ENCODE data around the gene FGF14.
"Not testable (repeated sequence)": the region's sequence is repeated elsewhere in the genome, so short reads cannot be mapped to it uniquely, and the experiment has no call there.

FGF14 gene

DNA sequence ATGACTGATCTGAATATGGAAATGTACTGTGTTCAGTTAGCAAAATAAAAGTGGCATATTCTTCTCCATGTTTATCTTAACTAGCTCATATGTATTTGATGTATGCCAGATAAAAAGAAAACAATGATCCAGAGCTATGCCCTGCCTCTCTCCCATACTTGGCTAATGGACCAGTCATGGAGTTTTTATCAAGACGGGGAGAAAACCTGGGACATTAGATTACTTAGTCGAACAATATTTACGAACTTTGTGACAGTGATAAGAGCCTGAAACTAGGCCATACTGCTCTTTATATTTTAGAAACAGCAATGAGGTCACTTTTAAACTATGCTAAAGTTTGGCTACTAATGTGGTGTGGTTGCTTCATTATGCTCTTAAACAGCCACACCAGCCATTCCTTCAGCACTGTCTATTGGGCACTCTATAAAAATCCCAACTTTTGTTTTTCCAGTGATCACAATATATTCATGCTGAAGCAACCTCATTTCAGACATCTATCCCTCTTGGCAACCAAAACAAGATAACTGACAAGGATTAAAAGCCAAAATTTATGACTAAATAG, 265.0 kb downstream of the FGF14 start:
- DNase-seq (ENCODE audit: low read depth), result no peak

DNA sequence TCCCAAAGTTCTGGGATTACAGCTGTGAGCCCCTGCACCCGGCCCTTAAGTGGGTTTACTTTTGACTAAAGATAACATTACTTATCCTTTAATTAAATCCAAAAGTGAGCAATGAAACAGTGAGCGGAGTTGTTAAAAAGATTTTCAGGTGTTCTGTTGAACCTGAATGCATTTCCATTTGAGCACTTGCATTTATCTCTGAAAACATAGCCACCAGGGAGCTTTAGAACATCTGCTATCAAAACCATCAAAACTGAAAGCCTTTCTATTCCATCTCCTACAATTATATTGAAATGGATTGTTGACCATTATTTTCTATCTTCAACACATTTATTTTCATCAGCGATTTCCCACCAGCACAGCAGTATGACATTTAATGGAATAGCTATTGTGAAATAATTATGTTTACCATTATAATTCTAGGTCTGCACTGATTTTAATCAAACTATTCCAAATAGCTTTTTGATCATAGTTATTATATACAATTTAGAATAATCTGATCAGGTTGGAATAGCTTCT, 269.0 kb downstream of the FGF14 start:
- no peak for DNase-seq (ENCODE audit: low read depth)

DNA sequence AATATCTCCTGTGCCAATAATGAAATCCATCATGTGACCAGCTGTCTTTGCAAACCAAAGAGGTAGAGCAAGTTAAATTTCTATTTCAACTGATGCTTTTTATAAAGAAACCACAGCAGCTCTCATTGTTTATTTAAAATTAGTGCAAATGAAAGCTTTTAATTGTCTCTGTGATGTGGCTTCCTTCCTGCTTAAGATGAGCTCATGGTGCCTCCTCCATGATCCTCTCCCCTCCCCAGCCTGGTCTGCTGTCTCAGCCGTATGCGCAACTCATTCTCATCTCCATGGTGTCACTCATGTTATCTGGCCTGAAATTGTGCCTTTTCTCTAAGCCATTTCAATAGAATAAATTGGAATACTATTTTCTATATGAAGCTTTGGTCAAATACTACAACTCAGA, 270.6 kb downstream of the FGF14 start:
- no peak for DNase-seq (ENCODE audit: low read depth)

DNA sequence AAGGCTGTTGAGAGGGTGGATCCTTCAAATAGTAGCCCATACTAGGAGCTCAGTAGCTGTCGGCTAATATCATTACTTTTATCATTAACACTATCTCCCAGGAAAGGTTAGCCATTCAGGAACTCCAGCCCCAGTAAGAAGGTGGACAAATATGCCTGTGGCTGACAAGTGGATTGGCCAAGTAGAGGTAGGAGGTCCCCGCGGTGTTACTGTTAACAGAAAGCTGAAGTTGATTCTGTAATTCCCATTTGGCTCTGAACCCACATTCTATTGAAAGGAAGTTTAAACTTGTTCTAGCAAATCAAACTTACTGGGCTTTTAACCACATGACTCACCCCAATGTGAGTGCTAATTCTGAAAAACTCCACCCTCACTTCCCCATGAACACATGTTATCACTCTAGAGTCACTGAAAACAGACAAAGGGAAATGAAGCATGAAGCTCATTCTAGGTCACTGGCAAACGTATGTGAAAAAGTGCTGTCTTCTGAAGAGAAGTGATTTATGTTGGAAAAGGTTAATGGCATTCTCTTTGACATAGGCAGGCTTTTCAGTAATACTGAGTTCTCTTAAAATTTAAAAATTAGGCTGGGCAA, 273.5 kb downstream of the FGF14 start:
- DNase-seq (ENCODE audit: low read depth), result no peak

DNA sequence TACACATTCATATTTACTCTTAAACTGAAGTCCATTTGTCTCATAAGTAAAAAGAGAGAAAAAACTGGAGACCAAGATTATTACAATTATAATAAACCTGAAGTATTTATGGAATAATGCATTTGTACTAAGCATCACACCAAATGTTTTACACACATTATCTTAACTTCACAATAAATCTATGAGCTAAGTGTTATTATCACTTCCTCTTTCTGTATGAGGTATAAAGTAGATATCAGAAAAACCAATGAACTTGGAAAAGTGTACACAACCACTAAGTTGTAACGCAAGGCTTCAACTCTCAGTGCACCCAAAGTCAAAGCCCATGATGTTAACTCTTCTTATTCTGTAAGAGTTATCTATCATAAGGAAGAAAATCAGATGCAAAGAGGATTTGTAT, 274.7 kb downstream of the FGF14 start:
- DNase-seq (ENCODE audit: low read depth), result no peak

DNA sequence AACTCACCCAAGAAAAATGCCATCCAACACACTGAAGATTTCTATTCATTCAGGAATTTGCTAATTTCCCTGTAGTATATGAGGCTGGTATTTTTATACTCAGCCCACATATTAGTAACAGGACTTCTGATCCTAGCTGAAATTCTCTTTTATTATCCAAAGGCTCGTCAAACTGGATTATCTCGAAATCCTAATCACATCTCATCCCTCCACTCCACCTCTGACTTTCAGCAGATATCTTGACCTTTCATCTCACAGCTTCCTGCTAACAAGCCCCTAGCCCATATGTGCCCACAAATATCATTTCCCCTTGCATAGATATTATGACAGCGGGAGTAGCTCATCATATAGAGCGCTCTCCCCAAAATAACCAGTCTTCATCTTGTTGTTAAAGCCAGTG, 279.7 kb downstream of the FGF14 start:
- DNase-seq (ENCODE audit: low read depth), result no peak

DNA sequence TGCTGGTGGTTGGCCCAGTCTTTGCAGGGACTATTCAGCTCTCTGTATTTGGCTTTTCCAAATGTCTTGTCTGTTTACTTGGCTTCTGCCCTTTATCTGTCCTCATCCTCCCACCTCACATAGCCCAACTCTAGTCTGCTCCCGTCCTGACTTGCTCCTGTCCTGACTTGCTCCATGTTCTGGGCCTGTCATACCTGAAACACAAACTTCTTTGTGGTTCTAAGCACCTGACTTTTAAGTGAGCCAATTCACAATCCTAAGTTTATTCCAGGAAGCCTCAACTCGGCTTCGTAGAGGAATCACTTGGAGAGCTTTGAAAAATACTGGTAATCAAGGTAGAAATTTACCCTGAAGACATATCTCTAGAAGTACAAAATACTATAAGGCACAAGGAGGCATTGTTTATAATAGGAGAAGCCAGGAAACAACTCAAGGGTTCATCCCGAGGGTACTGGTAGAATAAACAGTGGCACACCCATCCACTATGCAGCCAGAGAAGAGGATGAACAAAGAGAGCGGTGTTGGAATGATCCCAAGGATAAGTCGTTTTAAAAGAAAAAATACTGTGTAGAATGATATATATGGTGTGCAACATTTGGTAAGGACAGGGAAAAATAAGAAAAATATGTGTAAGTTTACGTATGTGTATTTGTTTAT, 284.5 kb downstream of the FGF14 start:
- no peak for DNase-seq (ENCODE audit: low read depth)

DNA sequence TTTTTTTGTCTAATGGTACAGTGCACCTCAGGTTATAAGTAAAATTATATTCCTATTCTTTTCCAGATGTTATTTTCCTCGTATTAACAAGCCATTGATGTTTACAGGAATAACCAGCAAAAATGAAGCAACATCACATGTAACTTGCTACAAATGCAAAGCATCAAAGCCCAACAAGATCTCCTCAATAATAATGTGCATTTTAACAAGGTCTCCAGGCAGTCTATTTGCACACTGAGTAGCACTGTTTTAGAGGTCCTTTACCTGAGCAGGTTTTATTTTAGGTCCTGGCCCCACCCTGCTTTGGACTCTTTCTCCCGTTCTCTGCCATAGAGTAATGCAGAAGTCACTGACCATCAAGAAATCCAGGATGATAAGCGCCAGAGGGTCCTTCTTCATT, 298.4 kb downstream of the FGF14 start:
- no peak for DNase-seq (ENCODE audit: low read depth)

DNA sequence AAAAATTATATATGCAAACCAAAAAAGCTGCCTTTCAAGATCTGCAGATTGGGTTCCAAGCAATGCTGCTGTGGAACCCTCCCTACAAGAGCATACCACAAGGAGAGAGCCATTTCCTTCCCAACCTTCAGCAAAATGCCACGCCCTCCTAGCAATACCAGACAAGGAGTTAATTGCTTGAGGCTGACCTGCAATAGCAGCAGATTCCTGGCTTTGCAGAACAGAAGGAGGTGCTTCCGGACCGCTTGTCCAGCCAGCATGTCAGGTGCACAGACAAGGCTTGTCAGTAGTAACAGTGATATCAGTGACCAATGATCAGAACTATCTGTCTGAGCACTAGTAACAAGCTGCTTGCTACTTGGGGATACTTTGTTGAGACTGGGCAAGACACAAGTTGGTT, 301.6 kb downstream of the FGF14 start:
- no peak for DNase-seq (ENCODE audit: low read depth)

DNA sequence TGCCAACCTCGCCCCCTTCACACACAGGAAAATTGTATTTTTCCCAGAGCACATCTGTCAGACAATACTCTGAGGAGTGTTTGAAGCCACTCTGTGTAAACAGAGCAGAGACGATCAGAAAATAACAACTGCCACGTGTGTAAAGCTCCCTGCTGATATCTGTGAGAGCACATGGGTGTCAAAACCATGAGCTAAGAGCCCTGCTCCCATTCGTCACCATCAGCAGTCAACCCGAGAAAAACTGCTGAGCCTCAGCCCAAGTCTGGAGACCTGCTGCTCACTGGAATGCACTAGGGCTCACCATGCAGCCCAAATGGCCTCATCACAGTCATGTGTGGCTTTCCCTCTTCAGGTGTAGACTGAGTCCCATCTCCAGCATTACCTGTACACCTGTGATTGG, 304.1 kb downstream of the FGF14 start:
- no peak for DNase-seq (ENCODE audit: low read depth)

DNA sequence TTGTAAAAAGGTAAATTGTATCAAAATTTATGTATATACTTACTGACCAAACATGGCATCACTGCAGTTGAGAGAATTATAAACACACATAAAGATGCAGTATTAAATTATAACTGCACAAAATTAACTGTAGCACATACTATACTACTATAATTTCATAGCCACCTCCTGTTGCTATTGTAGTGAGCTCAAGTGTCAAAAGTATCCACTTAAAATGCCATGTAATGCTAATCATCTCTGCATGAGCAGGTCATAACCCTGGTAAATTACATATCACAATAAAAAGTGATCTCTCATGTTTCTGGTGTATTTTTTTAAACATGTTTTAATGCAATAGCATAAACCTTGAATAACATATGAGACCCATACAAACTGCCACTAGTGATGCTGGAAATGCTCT, 308.6 kb downstream of the FGF14 start:
- DNase-seq (ENCODE audit: low read depth), result not testable (repeated sequence)

DNA sequence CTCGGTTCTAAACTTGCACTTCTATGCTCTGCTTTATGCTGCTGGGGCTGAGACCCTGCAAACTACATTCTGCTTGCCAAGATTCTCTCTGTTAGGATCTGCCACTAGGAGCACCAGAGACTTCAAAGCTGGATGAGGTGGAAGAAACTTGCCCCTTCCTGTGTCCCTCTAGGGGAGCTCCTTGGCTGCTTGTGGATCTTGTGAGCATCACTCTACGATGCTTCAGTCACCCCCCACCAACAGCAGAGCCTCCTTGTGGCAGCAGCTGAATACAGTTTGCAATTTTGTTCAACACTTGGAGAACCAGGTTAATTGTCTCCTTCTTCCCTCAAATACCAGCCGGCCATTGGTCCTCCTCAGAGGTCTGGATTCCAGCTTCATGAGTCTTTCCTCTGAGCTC, 310.6 kb downstream of the FGF14 start:
- DNase-seq (ENCODE audit: low read depth), result no peak

DNA sequence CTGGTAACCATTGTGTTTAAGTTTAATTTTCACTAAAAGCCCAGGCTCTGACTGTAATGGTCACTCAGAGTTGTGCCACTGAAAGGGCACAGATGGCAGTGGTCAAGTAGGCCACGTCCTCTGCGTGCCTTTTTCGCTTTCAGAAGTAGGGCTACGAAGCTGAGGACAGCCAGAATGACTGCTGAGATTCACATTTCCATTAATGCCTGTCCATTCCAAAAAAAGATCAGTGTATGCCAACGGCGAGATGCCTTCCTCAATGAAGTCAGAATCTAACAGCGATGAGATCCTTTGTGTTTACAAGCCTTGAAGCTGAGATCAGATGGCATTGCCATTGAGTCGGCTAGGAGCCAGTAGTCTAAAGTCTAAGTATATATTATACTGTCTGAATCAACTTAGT, 311.3 kb downstream of the FGF14 start:
- DNase-seq (ENCODE audit: low read depth), result no peak

DNA sequence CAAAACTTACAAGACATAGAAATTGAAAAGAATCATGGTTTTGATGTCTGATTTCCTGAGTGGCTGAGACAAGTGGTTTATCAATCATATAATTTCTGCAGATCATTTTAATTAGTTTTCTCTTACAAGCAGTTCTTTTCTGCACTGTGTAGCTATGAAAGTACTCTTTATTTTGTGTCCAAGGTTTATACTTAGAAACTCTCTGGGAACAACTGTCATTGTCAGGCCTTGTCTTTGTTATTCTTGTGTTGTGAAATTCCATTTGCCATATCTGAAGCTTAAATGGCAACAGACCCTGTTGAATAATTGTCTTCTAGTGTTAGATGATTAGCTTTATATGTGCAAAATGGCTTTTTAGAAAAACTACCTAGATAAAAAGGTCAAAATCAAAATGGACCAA, 312.1 kb downstream of the FGF14 start:
- DNase-seq (ENCODE audit: low read depth), result no peak

DNA sequence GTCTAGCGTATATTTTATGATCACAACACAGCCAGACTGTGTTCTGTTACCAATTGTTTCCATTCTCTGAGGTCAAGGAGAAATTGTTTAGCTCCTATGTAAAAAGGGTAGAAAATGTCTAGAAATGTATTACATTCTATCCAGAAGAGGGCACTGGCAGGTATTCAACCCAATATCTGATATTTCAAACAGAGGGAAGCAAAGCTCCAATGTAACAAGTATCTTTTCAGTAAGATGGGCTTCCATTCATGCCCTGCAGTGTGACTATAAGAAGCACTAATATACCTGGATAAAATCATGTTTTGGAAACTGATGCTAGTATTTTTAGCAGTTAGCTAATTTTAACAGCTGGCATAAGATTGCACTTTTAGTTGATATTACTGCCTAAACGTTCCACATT, 312.7 kb downstream of the FGF14 start:
- DNase-seq (ENCODE audit: low read depth), result no peak

DNA sequence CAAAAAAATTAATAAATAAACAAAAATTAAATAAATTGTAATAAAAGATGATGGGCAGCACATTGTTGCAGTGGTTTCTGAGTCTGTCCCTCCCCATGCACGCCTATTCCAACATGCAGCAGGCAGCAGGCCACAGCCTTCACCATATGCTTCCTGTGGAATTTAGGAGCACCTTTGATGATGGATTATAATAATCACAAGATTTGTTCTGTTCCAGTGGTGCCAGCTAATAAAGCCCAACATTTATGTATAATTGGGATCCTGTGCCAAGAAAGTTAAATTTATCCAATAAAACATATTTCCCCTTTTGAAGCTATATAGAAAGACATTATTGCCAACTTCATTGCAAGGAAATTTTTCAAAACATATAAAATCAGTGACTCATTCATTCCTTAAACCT, 328.6 kb downstream of the FGF14 start:
- no peak for DNase-seq (ENCODE audit: low read depth)

DNA sequence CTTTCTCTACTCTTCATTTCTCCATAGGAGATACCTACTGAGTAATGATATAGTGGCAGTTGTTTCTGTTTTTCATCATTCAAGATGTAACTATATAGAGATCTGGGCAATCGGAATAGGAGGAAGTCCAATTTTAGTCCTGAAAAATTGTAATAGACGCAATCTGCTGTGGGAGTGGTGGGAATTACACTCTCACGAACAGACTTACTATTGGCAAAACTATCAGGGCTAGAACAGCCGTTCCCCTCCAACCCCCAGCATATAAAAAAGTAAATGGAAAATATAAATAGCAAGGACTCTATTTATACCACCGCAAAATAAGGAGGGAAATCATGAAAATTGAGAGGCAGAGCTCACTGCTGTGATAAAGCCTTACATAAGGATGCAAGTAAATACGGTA, 330.1 kb downstream of the FGF14 start:
- no peak for DNase-seq (ENCODE audit: low read depth)

DNA sequence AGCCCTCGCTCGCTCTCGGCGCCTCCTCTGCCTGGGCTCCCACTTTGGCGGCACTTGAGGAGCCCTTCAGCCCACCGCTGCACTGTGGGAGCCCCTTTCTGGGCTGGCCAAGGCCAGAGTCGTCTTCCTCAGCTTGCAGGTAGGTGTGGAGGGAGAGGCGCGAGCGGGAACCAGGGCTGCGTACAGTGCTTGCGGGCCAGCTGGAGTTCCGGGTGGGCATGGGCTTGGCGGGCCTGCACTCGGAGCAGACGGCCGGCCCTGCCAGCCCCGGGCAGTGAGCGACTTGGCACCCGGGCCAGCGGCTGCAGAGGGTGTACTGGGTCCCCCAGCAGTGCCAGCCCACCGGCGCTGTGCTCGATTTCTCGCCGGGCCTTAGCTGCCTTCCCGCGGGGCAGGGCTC, 333.5 kb downstream of the FGF14 start:
- not testable (repeated sequence) for DNase-seq (ENCODE audit: low read depth)

DNA sequence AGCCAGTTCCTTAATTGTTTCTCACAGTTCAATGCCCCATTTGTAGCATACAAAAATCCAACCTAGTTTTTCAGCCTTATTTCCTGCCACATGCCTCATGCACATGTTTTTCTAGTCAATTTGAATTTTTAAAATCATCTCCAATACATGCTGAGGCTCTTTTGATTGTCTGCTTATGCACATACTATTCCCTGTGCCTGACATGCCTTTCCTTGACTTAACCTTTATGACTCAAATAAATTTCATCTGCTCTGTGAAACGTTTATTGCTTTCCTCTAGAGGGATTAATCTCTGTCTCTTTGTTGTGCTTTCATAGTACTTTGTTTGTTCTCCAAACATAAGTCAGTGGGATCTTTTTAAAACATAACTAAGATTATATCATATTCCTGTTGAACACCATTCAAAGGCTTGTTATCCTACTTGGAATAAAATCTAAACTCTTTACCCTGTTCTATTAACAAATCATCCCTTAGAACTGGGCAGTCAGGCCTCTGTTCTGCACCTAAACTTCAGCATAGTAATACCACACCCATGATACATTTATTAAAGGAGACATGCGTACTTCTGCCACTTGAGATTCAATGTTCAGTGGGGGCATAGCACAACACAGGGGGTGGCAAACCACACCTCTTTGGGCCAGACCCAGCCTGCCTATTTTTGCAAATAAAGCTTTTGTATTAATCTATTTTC, 346.6 kb downstream of the FGF14 start:
- no peak for DNase-seq (ENCODE audit: low read depth)

DNA sequence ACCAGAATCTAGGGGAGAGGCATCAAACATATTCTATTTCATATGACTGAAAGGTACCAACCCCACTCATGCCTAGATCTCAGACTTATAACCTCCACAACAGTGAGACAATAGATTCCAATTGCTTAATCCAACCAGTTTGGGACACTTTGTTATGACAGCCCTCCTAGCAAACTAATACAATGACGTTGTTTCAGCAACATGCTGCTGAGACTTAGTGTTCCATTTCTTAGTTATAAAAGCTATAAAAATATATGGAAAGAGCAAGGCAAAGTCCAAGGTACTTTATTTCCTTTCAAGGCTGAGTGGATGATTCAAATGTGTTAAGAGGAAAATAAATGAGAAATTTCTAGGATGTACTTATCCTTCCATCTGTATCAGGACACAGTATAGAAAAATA, 352.0 kb downstream of the FGF14 start:
- DNase-seq (ENCODE audit: low read depth), result no peak

DNA sequence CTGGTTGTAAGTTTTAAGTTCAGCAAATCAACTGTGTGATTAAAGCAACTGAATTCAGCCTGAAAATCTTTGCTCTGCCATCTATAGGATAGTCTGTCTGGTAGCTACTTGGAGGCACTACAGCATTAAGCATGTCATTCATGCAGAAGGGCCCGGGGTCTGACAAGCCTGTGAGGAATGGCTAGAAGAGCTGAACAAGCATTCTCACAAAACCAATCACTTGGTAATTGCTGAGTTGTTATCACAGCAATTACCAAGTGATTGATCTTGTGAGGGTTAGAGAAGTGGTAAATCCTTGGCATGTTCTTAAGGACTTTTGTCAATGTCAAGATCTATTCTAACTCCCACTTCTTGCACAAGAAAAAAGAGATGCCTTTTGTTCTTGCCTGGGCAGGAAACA, 356.1 kb downstream of the FGF14 start:
- no peak for DNase-seq (ENCODE audit: low read depth)

DNA sequence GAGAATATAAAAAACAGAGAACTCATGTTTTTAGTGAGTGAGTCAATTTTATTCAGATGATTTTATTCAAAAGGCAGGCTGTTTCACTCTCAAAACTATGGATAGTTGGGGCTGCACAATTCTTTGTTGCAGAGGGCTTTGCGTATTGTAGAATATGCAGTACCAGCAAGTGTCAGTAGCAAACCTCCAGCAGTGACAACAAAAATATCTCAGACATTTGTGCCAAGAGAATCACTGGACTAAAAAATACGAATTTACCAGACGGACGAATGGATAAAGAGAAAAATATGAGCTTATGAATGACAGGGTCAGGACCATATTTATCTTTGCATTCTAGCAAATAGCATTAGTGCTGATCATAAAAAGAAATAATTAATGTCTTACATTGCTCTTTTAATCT, 359.1 kb downstream of the FGF14 start:
- no peak for DNase-seq (ENCODE audit: low read depth)

DNA sequence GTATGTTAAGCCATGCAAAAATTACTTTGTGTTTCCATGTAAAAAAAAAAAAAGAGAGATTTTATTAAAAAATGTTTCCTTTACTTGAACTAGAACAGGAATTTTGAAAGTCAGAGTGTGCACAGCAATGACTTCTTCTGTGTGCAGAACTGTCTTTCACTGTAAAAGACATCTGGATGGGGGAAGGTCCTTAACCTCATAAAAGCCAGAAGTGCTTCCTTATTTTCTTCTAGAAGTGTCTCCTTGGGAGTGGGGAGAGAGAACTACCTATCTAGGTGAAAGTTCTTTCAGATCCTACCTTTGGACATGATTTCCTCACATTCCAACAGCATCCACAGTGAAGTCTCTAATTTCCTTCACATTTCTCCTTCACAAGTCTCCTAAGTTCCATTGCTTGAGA, 360.3 kb downstream of the FGF14 start:
- no peak for DNase-seq (ENCODE audit: low read depth)
